Activated CD8-positive, alpha-beta memory T cell treated with anti-CD3 and anti-CD28 coated beads, Interleukin-2, amount 50 U/mL, for 24 hours (primary cell): ENCODE data around the gene ZNF695.

Experiments
- DNase-seq: peaks from one replicate; pipeline ENCODE4 v3.0.0-alpha.2; 2020; ENCODE audit errors: extremely low read depth

ZNF695 gene

GRCh38 chr1:246959944-246960693, 47.7 kb downstream of the ZNF695 start:
- DNase-seq, result no peak

- DNase-seq, result no peak
Observed at GRCh38 chr1:246954126-246954525, 53.7 kb downstream of the ZNF695 start.

- DNase-seq, result no peak
Observed at GRCh38 chr1:246951413-246951812, 56.4 kb downstream of the ZNF695 start.

GRCh38 chr1:246949956-246950355, 57.9 kb downstream of the ZNF695 start:
- DNase-seq, result no peak

- no peak for DNase-seq
Observed at GRCh38 chr1:246947255-246947654, 60.6 kb downstream of the ZNF695 start.

- DNase-seq, result no peak
Observed at GRCh38 chr1:246946366-246946765, 61.5 kb downstream of the ZNF695 start.
